Stomach (tissue), 9 donors: ENCODE measurements around the gene AGPAT4. TPM values are rescaled to one million over a fixed set of nuclear protein-coding genes. Genes with fewer than 3 reads are reported as not detected.

Experiments
- DNase-seq, 2 donors: peaks; one replicate each; pipeline versions ENCODE4 v3.0.0 to v3.0.0-alpha.2; 2013 to 2019
- H3K27ac ChIP-seq, 5 donors: fragments of 200-600 bp in 4 of 5; sonication (generic) in 4 of 5; one replicate each; pipeline ENCODE4 v1.5.1; 2013 to 2019; ENCODE audit warnings: mild to moderate bottlenecking in 1 of 5, moderate library complexity in 1 of 5
- H3K27me3 ChIP-seq, 3 donors: fragments of 200-600 bp; sonication (generic); one replicate each; pipeline ENCODE4 v1.5.1; 2017 to 2019; ENCODE audit warnings: mixed run types in 1 of 3
- H3K36me3 ChIP-seq, 4 donors: fragments of 200-600 bp; sonication (generic); 1 replicate in 3 of 4; 2 replicates in 1 of 4; pipeline ENCODE4 v1.5.1; 2016 to 2019
- H3K4me1 ChIP-seq, 4 donors: fragments of 200-600 bp; sonication (generic); one replicate each; pipeline ENCODE4 v1.5.1; 2016 to 2019
- H3K4me3 ChIP-seq, 4 donors: fragments of 200-600 bp; sonication (generic) in 3 of 4; one replicate each; pipeline ENCODE4 v1.5.1; 2016 to 2019; ENCODE audit warnings: mild to moderate bottlenecking in 1 of 4
- H3K9me3 ChIP-seq, 4 donors: fragments of 200-600 bp; sonication (generic); one replicate each; pipeline ENCODE4 v1.5.1; 2016 to 2019
- EP300 ChIP-seq: sonication (generic); formaldehyde crosslinking; IDR thresholded peaks from one replicate; pipeline ENCODE4 v1.6.1; 2017; ENCODE audit warnings: antibody characterized with exemption
- POLR2A ChIP-seq, 4 donors: fragments of 450-650 bp; IDR thresholded peaks; one replicate each; pipeline ENCODE4 v1.6.1; 2016; ENCODE audit warnings: antibody characterized with exemption in 4 of 4, control low read depth in 2 of 4, mild to moderate bottlenecking in 1 of 4, moderate library complexity in 1 of 4
- POLR2AphosphoS5 ChIP-seq, 3 donors: sonication (generic); formaldehyde crosslinking; IDR thresholded peaks; one replicate each; pipeline ENCODE4 v1.6.1; 2016; ENCODE audit warnings: antibody characterized with exemption in 3 of 3
- WGBS, 5 donors: extraction: QIAGEN DNeasy Blood & Tissue Kit in 3 of 5; methylation state at CpG; one replicate each; pipeline versions ENCODE4 v1.1.5 to v1.1.7; 2013 to 2018; 5-methylcytosine and 5-hydroxymethylcytosine counted together
- intact Hi-C: fragments of 100-400 bp; cut with DNase I; formaldehyde crosslinking; loops from one replicate; pipeline ENCODE4 v1.15.1; 2023; ENCODE audit warnings: low total_unique reads
- polyA plus RNA-seq, 3 donors: library from polyadenylated mRNA; stranded (reverse); fragments of 200-250 nt; gene quantifications; one replicate each; pipeline ENCODE4 v1.2.3, GENCODE V29; 2013
- total RNA-seq, 5 donors: library from RNA; depleted of rRNA; stranded (reverse); fragments of >200 nt; gene quantifications; one replicate each; pipeline versions ENCODE4 v1.1.0 to v1.2.3, GENCODE V29; 2014 to 2016
- TF ChIP-seq, protein P1 (sequence below), 7 experiments: fragments of 450-650 bp in 4 of 7; fragments of 200-600 bp in 3 of 7; sonication (generic) in 3 of 7; IDR thresholded peaks; one replicate each; pipeline ENCODE4 v1.5.1; 2016 to 2019; ENCODE audit warnings: antibody characterized with exemption in 7 of 7, control low read depth in 2 of 7, mild to moderate bottlenecking in 1 of 7
- donor health status: healthy with polysubstance abuse.
- donor health status: Bipolar disorder and iron deficiency.
- donor health status: healthy.

The AGPAT4 gene
- total and polyA plus RNA-seq, 8 donors, result 0.46 to 15.8 (median 1.0) TPM

DNA sequence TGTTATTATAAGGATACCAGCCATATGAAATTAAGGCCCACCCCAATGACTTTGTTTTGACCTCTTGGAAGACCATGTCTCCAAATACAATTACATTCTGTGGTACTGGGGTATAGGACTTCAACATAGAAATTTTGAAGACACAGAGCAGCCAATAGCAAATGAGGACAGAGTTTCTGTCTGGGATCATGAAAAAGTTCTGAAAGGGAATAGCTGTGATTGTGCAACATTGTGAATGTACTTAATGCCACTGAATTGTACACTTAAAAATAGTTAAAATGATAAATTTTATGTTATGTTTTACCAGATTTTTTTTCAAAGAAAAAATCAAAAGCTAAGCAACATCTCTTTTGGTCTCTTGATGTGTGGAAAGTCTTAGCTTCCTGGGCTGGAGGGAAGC, 27.0 kb upstream of the AGPAT4 start:
- intact Hi-C loops, result no loop called here
- Histone ChIP-seq H3K36me3 (no peaks in the 10 kb centered on the region), H3K4me3 (no peak overlapping the region), H3K9me3 (no peaks in the 10 kb centered on the region), H3K27ac (no peak overlapping the region), H3K27me3 (no peaks in the 10 kb centered on the region), H3K4me1 (peaks cover 0 to 8% (median 0%) of the 10 kb centered on the region in 4 donors)
- TF ChIP-seq, protein P1, sequence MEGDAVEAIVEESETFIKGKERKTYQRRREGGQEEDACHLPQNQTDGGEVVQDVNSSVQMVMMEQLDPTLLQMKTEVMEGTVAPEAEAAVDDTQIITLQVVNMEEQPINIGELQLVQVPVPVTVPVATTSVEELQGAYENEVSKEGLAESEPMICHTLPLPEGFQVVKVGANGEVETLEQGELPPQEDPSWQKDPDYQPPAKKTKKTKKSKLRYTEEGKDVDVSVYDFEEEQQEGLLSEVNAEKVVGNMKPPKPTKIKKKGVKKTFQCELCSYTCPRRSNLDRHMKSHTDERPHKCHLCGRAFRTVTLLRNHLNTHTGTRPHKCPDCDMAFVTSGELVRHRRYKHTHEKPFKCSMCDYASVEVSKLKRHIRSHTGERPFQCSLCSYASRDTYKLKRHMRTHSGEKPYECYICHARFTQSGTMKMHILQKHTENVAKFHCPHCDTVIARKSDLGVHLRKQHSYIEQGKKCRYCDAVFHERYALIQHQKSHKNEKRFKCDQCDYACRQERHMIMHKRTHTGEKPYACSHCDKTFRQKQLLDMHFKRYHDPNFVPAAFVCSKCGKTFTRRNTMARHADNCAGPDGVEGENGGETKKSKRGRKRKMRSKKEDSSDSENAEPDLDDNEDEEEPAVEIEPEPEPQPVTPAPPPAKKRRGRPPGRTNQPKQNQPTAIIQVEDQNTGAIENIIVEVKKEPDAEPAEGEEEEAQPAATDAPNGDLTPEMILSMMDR (IDR thresholded peaks at IDR 0.05), result no peak
- TF ChIP-seq POLR2A (IDR thresholded peaks at IDR 0.05), result no peak
- TF ChIP-seq EP300, result no peak
- TF ChIP-seq POLR2AphosphoS5 (IDR thresholded peaks at IDR 0.05), result no peak
- DNase-seq, result no peak

DNA sequence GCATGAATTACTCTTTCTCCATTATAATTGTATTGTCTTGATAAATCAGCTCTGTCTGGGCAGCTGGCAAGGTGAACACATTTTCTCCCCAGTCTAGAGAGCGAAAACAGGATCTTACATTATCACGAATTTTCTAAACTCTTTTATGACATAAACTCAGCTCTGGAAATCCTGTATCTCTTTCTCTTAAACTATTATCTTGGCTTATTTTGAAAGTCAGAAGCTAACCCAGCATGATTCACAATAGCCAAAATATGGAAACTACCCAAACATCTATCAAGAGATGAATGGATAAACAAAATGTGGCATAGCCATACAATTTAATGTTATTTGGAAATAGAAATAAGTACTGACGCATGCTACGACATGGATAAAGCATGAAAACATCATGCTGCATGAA, 25.9 kb upstream of the AGPAT4 start:
- Histone ChIP-seq H3K27me3 (no peaks in the 10 kb centered on the region), H3K27ac (no peak overlapping the region), H3K9me3 (no peaks in the 10 kb centered on the region), H3K36me3 (no peaks in the 10 kb centered on the region), H3K4me1 (peaks cover 0 to 8% (median 0%) of the 10 kb centered on the region in 4 donors), H3K4me3 (no peak overlapping the region)
- intact Hi-C loops, result no loop called here
- 90 to 94% (median 92%) methylated on average over 4 of the region's 4 CpGs for WGBS, 5 donors
- DNase-seq, result no peak
- TF ChIP-seq, protein P1 (IDR thresholded peaks at IDR 0.05), result no peak
- TF ChIP-seq POLR2AphosphoS5 (IDR thresholded peaks at IDR 0.05) (no peak), EP300 (no peak), POLR2A (IDR thresholded peaks at IDR 0.05) (no peak)

DNA sequence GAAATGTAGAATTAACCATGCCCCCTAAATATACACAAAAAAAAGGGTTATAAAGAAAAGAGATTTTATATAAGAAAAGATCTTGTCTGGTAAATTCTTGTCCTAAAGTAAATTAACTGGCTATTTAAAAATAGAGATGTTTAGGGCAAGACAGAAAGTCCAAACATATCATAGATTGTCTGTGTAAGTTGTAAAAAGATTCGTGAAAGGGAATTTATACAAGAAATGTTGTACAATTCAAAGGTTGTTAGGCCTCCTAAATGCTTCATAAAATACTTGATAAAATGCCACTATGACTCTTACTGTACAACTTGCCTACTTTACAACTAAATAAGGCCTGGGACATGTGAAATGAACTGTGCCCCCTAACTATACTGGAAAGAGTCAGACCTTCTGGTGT, 21.9 kb upstream of the AGPAT4 start:
- Histone ChIP-seq H3K27ac (no peak overlapping the region), H3K9me3 (no peaks in the 10 kb centered on the region), H3K27me3 (no peaks in the 10 kb centered on the region), H3K4me3 (no peak overlapping the region), H3K36me3 (no peaks in the 10 kb centered on the region), H3K4me1 (no peaks in the 10 kb centered on the region)
- WGBS, 5 donors, result 81 to 93% (median 88%) methylated on average over 1 of the region's 1 CpG
- intact Hi-C loops, result no loop called here
- TF ChIP-seq, protein P1 (IDR thresholded peaks at IDR 0.05), result no peak
- TF ChIP-seq POLR2AphosphoS5 (IDR thresholded peaks at IDR 0.05) (no peak), POLR2A (IDR thresholded peaks at IDR 0.05) (no peak), EP300 (no peak)
- no peak for DNase-seq

DNA sequence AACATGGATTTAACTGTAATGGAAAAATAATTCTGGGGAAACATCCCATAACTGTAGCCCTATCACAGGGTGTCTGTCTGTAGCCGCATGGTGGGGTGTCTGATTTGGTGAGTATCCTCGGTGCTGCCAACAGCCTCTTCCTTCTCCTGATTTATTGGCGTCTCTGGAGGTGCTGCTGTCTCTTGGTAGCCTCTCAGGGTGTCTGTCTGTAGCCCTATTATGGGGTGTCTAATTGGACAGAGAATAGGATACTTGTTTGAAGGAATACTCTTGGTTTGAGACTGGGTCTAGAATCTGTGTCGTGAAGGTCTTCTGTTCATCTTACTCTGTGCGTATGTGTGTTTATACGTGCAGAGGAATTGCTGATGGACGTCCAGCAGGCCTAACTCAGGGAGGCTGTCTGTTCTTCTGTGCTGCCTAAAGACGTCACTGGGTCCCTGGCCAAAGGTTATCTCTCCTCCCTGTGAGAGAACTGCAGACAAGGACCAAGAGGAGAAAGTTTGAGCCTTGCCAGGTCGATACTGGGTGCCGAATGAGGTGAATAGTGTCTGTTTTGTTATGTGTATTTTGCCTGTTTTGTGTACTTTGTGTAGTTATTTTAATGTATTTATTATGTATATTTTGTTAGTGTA, 18.9 kb upstream of the AGPAT4 start:
- intact Hi-C loops, result no loop called here
- 63 to 79% (median 73%) methylated on average over 10 of the region's 10 CpGs for WGBS, 5 donors
- Histone ChIP-seq H3K36me3 (no peaks in the 10 kb centered on the region), H3K27me3 (no peaks in the 10 kb centered on the region), H3K27ac (no peak overlapping the region), H3K4me3 (no peak overlapping the region), H3K9me3 (no peaks in the 10 kb centered on the region), H3K4me1 (no peaks in the 10 kb centered on the region)
- TF ChIP-seq EP300, result no peak
- no peak for TF ChIP-seq POLR2A (IDR thresholded peaks at IDR 0.05)
- no peak for TF ChIP-seq POLR2AphosphoS5 (IDR thresholded peaks at IDR 0.05)
- TF ChIP-seq, protein P1 (IDR thresholded peaks at IDR 0.05), result no peak
- no peak for DNase-seq
